ENCODE results near the gene MAML3.
A peak's percentile ranks its signal among the peaks of the same experiment; 100 is the strongest.

MAML3 gene

GRCh38 chr4:139761461-139761860, 392.5 kb downstream of the MAML3 start:
- DNase-seq (ENCODE audit: low read depth in 2 of 2): no peak

- no peak for DNase-seq (ENCODE audit: low read depth in 2 of 2)
Measured at GRCh38 chr4:139760567-139760966, 393.4 kb downstream of the MAML3 start.

DNA sequence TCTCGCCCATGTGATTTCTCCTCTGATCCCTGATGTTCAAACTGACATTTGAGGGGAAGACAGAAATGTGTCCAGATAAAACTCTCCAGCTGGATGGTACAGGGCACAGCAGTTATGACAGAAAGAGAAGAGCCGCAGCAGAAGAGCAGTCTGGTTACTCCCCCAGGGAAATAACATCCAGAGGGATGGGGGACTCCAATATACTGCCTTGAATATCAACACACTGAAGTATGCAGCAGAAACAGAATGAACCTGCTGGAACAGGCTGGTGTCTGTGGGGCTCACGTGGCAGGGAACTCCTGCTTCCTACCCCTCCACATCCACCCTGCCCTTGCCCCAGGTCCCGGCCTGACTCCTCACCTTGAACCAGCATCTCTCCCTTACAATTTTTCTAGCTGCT, 394.9 kb downstream of the MAML3 start:
- no peak for DNase-seq (ENCODE audit: low read depth in 2 of 2)

GRCh38 chr4:139756391-139757180, 397.4 kb downstream of the MAML3 start:
- no peak for DNase-seq (ENCODE audit: low read depth in 2 of 2)

- no peak for DNase-seq (ENCODE audit: low read depth in 2 of 2)
Measured at GRCh38 chr4:139754938-139755337, 399.0 kb downstream of the MAML3 start.

DNA sequence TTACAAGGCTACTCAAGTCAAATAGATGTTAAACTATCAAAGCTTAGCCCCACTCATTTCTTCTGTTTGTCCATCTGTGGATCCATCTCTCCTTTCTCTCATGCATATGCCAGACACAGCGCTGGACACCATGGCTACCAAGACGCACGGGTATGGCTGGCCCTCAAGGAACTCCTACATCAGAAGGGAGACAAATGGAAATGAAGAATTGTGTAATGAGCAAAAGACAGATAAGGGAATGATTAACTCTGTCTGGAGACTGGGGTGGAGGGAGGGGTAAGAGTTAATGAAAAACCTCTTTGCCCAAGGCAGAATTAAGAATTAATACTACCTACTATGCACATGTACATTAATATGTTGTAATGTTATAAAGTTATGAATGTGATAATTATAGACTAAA, 400.3 kb downstream of the MAML3 start:
- no peak for DNase-seq (ENCODE audit: low read depth in 2 of 2)

- no peak for DNase-seq (ENCODE audit: low read depth in 2 of 2)
Measured at GRCh38 chr4:139749835-139750498, 404.0 kb downstream of the MAML3 start.

- no peak for DNase-seq (ENCODE audit: low read depth in 2 of 2)
Measured at GRCh38 chr4:139749338-139749737, 404.6 kb downstream of the MAML3 start.

GRCh38 chr4:139746431-139747171, 407.4 kb downstream of the MAML3 start:
- DNase-seq (ENCODE audit: low read depth in 2 of 2): no peak

GRCh38 chr4:139745111-139745639, 408.8 kb downstream of the MAML3 start:
- no peak for DNase-seq (ENCODE audit: low read depth in 2 of 2)

GRCh38 chr4:139744232-139744631, 409.8 kb downstream of the MAML3 start:
- DNase-seq (ENCODE audit: low read depth in 2 of 2): no peak

DNA sequence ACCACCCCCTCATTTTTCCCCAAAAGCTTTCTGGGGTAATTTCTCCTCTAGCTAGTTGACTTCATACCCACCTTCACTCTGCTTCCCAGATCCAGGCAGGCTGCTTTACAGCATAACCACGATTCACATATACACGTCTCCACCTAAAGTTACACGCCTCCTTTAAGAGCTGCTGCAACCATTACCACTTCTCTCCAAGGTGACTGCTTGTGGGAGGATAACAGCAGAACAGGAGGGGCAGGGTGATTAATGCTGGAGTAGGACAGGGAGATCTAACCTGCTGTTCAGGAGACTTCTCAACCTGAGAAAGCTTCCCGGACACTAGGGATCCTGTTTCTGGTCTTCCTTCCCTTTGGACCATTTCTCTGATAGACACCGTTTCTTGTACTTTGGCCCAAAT, 411.0 kb downstream of the MAML3 start:
- DNase-seq (ENCODE audit: low read depth in 2 of 2): no peak

GRCh38 chr4:139740531-139741041, 413.4 kb downstream of the MAML3 start:
- no peak for DNase-seq (ENCODE audit: low read depth in 2 of 2)

DNA sequence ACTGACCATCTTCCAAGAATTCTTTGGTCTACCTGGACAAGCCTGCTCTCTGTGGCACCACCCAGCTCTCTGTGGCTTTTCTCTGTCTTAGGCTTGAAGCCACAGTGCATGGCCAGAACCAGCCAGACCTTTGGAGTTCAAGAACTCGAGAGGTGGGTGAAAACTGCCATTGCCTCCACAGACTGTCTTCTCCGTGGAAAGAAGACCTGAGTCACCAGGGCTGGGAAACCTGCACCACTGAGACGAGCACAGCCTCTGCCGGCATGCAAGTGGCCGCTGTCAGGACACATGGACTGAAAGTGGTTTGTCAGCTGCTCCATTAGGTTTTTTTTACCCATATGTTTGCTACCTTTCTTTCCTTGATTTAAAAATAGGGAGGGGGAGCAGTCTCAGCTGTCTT, 413.9 kb downstream of the MAML3 start:
- DNase-seq (ENCODE audit: low read depth in 2 of 2): no peak

DNA sequence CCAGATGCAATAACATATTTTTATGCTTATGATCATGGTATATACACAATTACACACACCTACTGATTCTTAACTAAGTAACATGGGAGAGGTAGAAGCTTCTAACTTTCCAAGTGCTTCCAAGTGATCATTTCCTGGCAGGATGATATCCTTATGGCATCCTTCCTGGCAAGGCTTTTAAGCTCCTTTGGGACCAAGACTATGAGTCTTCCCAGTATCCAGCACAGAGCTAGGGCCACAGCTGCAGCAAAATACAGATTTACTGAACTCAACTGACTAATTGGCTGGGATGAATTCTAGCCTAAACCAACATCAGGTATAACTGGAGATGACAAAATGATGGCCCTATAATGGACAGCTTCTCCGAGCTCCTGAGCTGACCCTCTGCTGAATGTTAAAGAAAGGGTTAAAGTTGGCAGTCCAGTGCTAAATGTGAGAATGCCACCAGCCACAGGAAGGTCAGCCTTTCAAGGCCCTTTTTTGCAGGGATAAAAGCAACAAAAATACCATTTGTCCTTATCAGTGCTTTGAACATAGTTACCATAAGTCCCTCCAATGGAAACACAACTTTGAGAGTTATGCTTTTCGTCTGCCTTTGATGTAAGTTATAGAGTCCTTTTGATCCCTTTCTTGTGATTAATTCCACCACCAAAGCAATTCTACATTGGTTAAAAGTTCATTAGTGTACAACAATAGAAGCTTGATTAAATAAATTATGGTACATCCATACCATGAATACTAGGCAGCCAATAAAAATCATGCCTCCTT, 415.0 kb downstream of the MAML3 start:
- no peak for DNase-seq (ENCODE audit: low read depth in 2 of 2)

GRCh38 chr4:139736661-139737060, 417.3 kb downstream of the MAML3 start:
- DNase-seq (ENCODE audit: low read depth in 2 of 2): no peak

GRCh38 chr4:139736274-139736660, 417.7 kb downstream of the MAML3 start:
- DNase-seq (ENCODE audit: low read depth in 2 of 2): no peak

GRCh38 chr4:139735381-139736273, 418.4 kb downstream of the MAML3 start:
- no peak for DNase-seq (ENCODE audit: low read depth in 2 of 2)

DNA sequence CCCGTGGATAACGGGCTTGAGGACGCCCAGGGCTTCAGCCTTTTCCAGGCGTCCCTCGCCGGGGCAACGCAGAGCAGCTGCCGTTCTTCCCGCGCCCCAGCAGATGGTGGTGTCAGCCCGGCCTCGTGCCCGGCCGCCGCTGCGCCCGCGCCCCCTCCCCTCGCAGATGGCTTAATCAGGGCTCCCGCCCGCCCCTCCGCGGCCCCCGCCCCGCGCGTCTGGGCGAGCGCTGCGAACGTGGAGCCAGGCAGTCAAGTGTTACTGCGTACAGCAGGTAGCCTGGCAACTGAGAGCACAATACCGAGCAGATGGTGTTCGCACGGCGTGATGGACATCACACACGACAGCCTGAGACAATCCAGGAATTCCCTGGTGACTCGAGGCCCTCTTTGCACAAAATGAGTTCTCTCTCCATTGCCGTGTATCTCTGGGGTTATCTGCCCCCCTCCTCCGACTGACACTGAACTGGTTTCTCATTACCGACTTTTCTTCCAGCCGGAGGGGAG, 419.1 kb downstream of the MAML3 start:
- peak; percentile 27 to 50 for DNase-seq (ENCODE audit: low read depth in 2 of 2)

- no peak for DNase-seq (ENCODE audit: low read depth in 2 of 2)
Measured at GRCh38 chr4:139734201-139734874, 419.6 kb downstream of the MAML3 start.

Measured in stimulated activated CD4-positive, alpha-beta T cell treated with anti-CD3 and anti-CD28 coated beads, Interleukin-15, amount 100 ng/mL, for 48 hours (primary cell).